Measurements from ENCODE around the gene ARHGEF18. TPM values are rescaled to one million over a fixed set of nuclear protein-coding genes. Genes with fewer than 3 reads are reported as not detected.

ARHGEF18 gene
- total and polyA plus RNA-seq, 2 donors (not counting 3 experiments of a cell fraction or from before 2014, with no cell fraction given): 12.1 to 30.7 TPM

GRCh38 chr19:7327802-7328201 lies 20.9 kb upstream of the ARHGEF18 start:
- Histone ChIP-seq H3K4me3 (replicated peaks in 1 of 3; ENCODE audit: insufficient read depth in 1 of 3, low read depth in 1 of 3, low read length in 3 of 3) (no peak overlapping the region), H3K9me3 (replicated peaks; ENCODE audit: control insufficient read depth, insufficient read depth, low read length) (no peaks in the 10 kb centered on the region), H4K20me1 (replicated peaks; ENCODE audit: control insufficient read depth, extremely low read depth, insufficient read depth, low read length) (no peaks in the 10 kb centered on the region), H3K9me1 (replicated peaks; ENCODE audit: control insufficient read depth, extremely low read depth, insufficient read depth, low read length) (no peaks in the 10 kb centered on the region), H3K4me1 (ENCODE audit: control insufficient read depth, extremely low read depth, insufficient read depth, low read length) (no peaks in the 10 kb centered on the region), H2AFZ (ENCODE audit: low read depth, low read length) (no peak overlapping the region), H3K36me3 (ENCODE audit: control insufficient read depth in 2 of 2, extremely low read depth in 1 of 2, insufficient read depth in 2 of 2, low read length in 2 of 2) (no peaks in the 10 kb centered on the region), H3K27me3 (ENCODE audit: control insufficient read depth in 2 of 2, insufficient read depth in 2 of 2, low read length in 2 of 2) (no peaks in the 10 kb centered on the region), H3K27ac (ENCODE audit: insufficient read depth, low read depth, low read length) (no peak overlapping the region), H3K4me2 (ENCODE audit: insufficient read depth, low read length) (no peak overlapping the region), H3K79me2 (ENCODE audit: control insufficient read depth, insufficient read depth, low read length) (no peaks in the 10 kb centered on the region), H3K9ac (replicated peaks; ENCODE audit: extremely low read depth, insufficient read depth, low read length) (no peak overlapping the region)
- TF ChIP-seq JUN (IDR thresholded peaks at IDR 0.05; ENCODE audit: borderline replicate concordance, insufficient read depth, insufficient read length, low read depth) (no peak), GATA2 (IDR thresholded peaks at IDR 0.05; ENCODE audit: insufficient read depth, insufficient read length, low read depth, low read length) (no peak), FOS (IDR thresholded peaks at IDR 0.05; ENCODE audit: borderline replicate concordance, insufficient read depth, low read length) (no peak), POLR2AphosphoS5 (IDR thresholded peaks at IDR 0.05; ENCODE audit: insufficient read depth, low read depth, low read length) (no peak), MAX (IDR thresholded peaks at IDR 0.05; ENCODE audit: insufficient read depth, insufficient read length) (no peak), CTCF (IDR thresholded peaks at IDR 0.05; ENCODE audit: extremely low read depth in 1 of 2, insufficient read depth in 1 of 2, low read depth in 1 of 2, low read length in 2 of 2) (no peak)
- DNase-seq (ENCODE audit: low read depth, low spot score): no peak
- dilution Hi-C loops (cut with MboI; ENCODE audit: extremely low pct_ligation_motif_present, low sequenced_read_pairs): no loop called here
- POLR2A ChIA-PET: no interaction called here
- BruUV-seq (replicated peaks): no TSS peak
- CTCF ChIA-PET: interaction anchor here (1.6 to 2.5 kb wide), 2 partner anchors 9 to 226 kb away, joined by 4 to 18 read pairs; no protein-coding TSS in a partner anchor
- intact Hi-C loops (cut with micrococcal nuclease): no loop called here
- no peak for FAIRE-seq
